Liver (tissue), 9 donors: Measurements from ENCODE around the gene KLHL13. TPM values are rescaled to one million over a fixed set of nuclear protein-coding genes. Genes with fewer than 3 reads are reported as not detected.

Experiments used
- DNase-seq: peaks from one replicate; pipeline ENCODE4 v3.0.0-alpha.2; 2017; ENCODE audit warnings: low spot score
- H3K27ac ChIP-seq, 2 donors: one replicate each; pipeline ENCODE4 v1.7.0; 2013; ENCODE audit warnings: inconsistent platforms in 2 of 2, low read length in 2 of 2, control low read depth in 1 of 2, low read depth in 1 of 2, mild to moderate bottlenecking in 1 of 2
- H3K27me3 ChIP-seq, 4 donors: one replicate each; pipeline versions ENCODE4 v1.6.1 to v1.7.0; 2013; ENCODE audit warnings: low read length in 3 of 4, inconsistent platforms in 1 of 4, mild to moderate bottlenecking in 1 of 4, moderate library complexity in 1 of 4; ENCODE audit not compliant: control insufficient read depth in 4 of 4, insufficient read depth in 4 of 4
- H3K36me3 ChIP-seq, 4 donors: one replicate each; pipeline versions ENCODE4 v1.6.1 to v1.7.0; 2013; ENCODE audit warnings: low read length in 3 of 4, mild to moderate bottlenecking in 3 of 4, low read depth in 1 of 4, moderate library complexity in 1 of 4; ENCODE audit not compliant: control insufficient read depth in 4 of 4, insufficient read depth in 3 of 4
- H3K4me1 ChIP-seq, 4 donors: one replicate each; pipeline versions ENCODE4 v1.6.1 to v1.7.0; 2013; ENCODE audit warnings: low read length in 3 of 4, mild to moderate bottlenecking in 3 of 4, moderate library complexity in 1 of 4; ENCODE audit not compliant: control insufficient read depth in 4 of 4, insufficient read depth in 4 of 4
- H3K4me3 ChIP-seq, 3 donors: one replicate each; pipeline versions ENCODE4 v1.6.1 to v1.7.0; 2013; ENCODE audit warnings: low read length in 3 of 3, control low read depth in 1 of 3, low read depth in 1 of 3, mild to moderate bottlenecking in 1 of 3
- H3K9ac ChIP-seq, 2 donors: one replicate each; pipeline ENCODE4 v1.7.0; 2013; ENCODE audit warnings: low read length in 2 of 2, mild to moderate bottlenecking in 2 of 2, moderate library complexity in 2 of 2, control low read depth in 1 of 2, low read depth in 1 of 2
- H3K9me3 ChIP-seq, 4 donors: one replicate each; pipeline versions ENCODE4 v1.6.1 to v1.7.0; 2013; ENCODE audit warnings: low read length in 3 of 4; ENCODE audit not compliant: control insufficient read depth in 4 of 4
- ATF3 ChIP-seq: IDR thresholded peaks from 2 replicates; pipeline ENCODE4 v1.6.1; 2016; ENCODE audit warnings: antibody characterized with exemption
- CTCF ChIP-seq: fragments of 150-350 bp; IDR thresholded peaks from 2 replicates; pipeline ENCODE4 v1.5.1; 2017; ENCODE audit warnings: improper control_type of control experiment, low read depth, low read length; ENCODE audit not compliant: missing input control
- EGR1 ChIP-seq, 2 donors: IDR thresholded peaks; 2 replicates each; pipeline ENCODE4 v1.6.1; 2016 to 2018; ENCODE audit warnings: antibody characterized with exemption in 2 of 2, low read depth in 2 of 2
- FOXA1 ChIP-seq: IDR thresholded peaks from 2 replicates; pipeline ENCODE4 v1.6.1; 2016; ENCODE audit warnings: antibody characterized with exemption
- FOXA2 ChIP-seq: IDR thresholded peaks from 2 replicates; pipeline ENCODE4 v1.6.1; 2016; ENCODE audit warnings: antibody characterized with exemption
- GABPA ChIP-seq, 2 donors: IDR thresholded peaks in 1 of 2; conservative IDR thresholded peaks in 1 of 2; 2 replicates each; pipeline ENCODE4 v1.6.1; 2016; ENCODE audit warnings: antibody characterized with exemption in 2 of 2, mild to moderate bottlenecking in 1 of 2, moderate library complexity in 1 of 2
- HNF4A ChIP-seq, 2 donors: conservative IDR thresholded peaks; 2 replicates each; pipeline ENCODE4 v1.6.1; 2016; ENCODE audit warnings: antibody characterized with exemption in 2 of 2, mild to moderate bottlenecking in 2 of 2
- HNF4G ChIP-seq: IDR thresholded peaks from 2 replicates; pipeline ENCODE4 v1.6.1; 2016; ENCODE audit warnings: antibody characterized with exemption
- JUND ChIP-seq, 2 donors: IDR thresholded peaks; 2 replicates each; pipeline ENCODE4 v1.6.1; 2016; ENCODE audit warnings: antibody characterized with exemption in 2 of 2
- MAX ChIP-seq: IDR thresholded peaks from 2 replicates; pipeline ENCODE4 v1.6.1; 2016; ENCODE audit warnings: antibody characterized with exemption
- NR2F2 ChIP-seq: IDR thresholded peaks from 2 replicates; pipeline ENCODE4 v1.6.1; 2016; ENCODE audit warnings: antibody characterized with exemption
- RAD21 ChIP-seq, 2 donors: IDR thresholded peaks; 2 replicates each; pipeline ENCODE4 v1.6.1; 2016; ENCODE audit warnings: antibody characterized with exemption in 2 of 2, mild to moderate bottlenecking in 2 of 2
- REST ChIP-seq: IDR thresholded peaks from 2 replicates; pipeline ENCODE4 v1.6.1; 2016; ENCODE audit warnings: antibody characterized with exemption, mild to moderate bottlenecking
- RXRA ChIP-seq, 2 donors: IDR thresholded peaks; 2 replicates each; pipeline ENCODE4 v1.6.1; 2017 to 2018; ENCODE audit warnings: antibody characterized with exemption in 2 of 2, mild to moderate bottlenecking in 1 of 2
- SP1 ChIP-seq: IDR thresholded peaks from 2 replicates; pipeline ENCODE4 v1.6.1; 2018; ENCODE audit warnings: antibody characterized with exemption, mild to moderate bottlenecking
- TAF1 ChIP-seq: conservative IDR thresholded peaks from 2 replicates; pipeline ENCODE4 v1.6.1; 2016; ENCODE audit warnings: antibody characterized with exemption, mild to moderate bottlenecking
- YY1 ChIP-seq: IDR thresholded peaks from 2 replicates; pipeline ENCODE4 v1.6.1; 2016; ENCODE audit warnings: antibody characterized with exemption, mild to moderate bottlenecking
- ZBTB33 ChIP-seq: IDR thresholded peaks from 2 replicates; pipeline ENCODE4 v1.6.1; 2016; ENCODE audit warnings: antibody characterized with exemption
- WGBS: extraction: QIAGEN DNeasy Blood & Tissue Kit; methylation state at CpG from one replicate; pipeline ENCODE4 v1.1.7; 2013; 5-methylcytosine and 5-hydroxymethylcytosine counted together
- polyA plus RNA-seq, 2 donors: library from polyadenylated mRNA; stranded (reverse) in 1 of 2; unstranded in 1 of 2; fragments of 200-250 nt in 1 of 2; fragments of >200 nt in 1 of 2; fragmentation: Nextera tagmentation in 1 of 2; extraction: Ambion mirVana in 1 of 2; gene quantifications; one replicate each; pipeline versions ENCODE4 v1.2.1 to v1.2.3, GENCODE V29; 2013 to 2015
- total RNA-seq, 2 donors: library from RNA; depleted of rRNA; stranded (reverse); fragments of >200 nt; gene quantifications; one replicate each; pipeline ENCODE4 v1.2.3, GENCODE V29; 2014
- donor health status: healthy.
- donor health status: healthy.
- donor health status: healthy.
- donor health status: healthy.
- donor health status: healthy.

Gene KLHL13
- total and polyA plus RNA-seq, 4 donors: 0.76 to 5.3 (median 3.3) TPM

GRCh38 chrX:117959045-117959444 is 157.6 kb downstream of the KLHL13 start:
- H3K27me3 ChIP-seq: no peaks in the 10 kb centered on the region
- no peaks in the 10 kb centered on the region for H3K4me1 ChIP-seq
- 93% methylated on average over 4 of the region's 4 CpGs for WGBS
- TF ChIP-seq TAF1: no peak
- no peak for TF ChIP-seq YY1
- TF ChIP-seq RAD21 (IDR thresholded peaks at IDR 0.05): no peak
- TF ChIP-seq NR2F2: no peak
- TF ChIP-seq EGR1 (IDR thresholded peaks at IDR 0.05; ENCODE audit: low read depth in 2 of 2): no peak
- TF ChIP-seq SP1: no peak
- TF ChIP-seq HNF4G: no peak
- TF ChIP-seq REST: no peak
- TF ChIP-seq CTCF: no peak
- TF ChIP-seq MAX: no peak
- TF ChIP-seq FOXA1: no peak
- no peak for TF ChIP-seq GABPA (IDR thresholded peaks at IDR 0.05 in 1 of 2, conservative IDR thresholded peaks at IDR 0.05 in 1 of 2)
- no peak for TF ChIP-seq JUND (IDR thresholded peaks at IDR 0.05)
- no peak for TF ChIP-seq FOXA2
- no peak for TF ChIP-seq HNF4A (conservative IDR thresholded peaks at IDR 0.05)
- no peak for TF ChIP-seq ATF3
- no peak for TF ChIP-seq RXRA (IDR thresholded peaks at IDR 0.05)
- no peak for TF ChIP-seq ZBTB33
- H3K4me3 ChIP-seq: no peak overlapping the region
- no peak overlapping the region for H3K27ac ChIP-seq
- H3K9ac ChIP-seq: no peak overlapping the region
- no peak for DNase-seq
- no peaks in the 10 kb centered on the region for H3K9me3 ChIP-seq
- no peaks in the 10 kb centered on the region for H3K36me3 ChIP-seq
